Keratinocyte (primary cell): Measurements from ENCODE around the gene BMPR1B.

Experiments
- CTCF ChIP-seq, 3 experiments: IDR thresholded peaks in 1 of 3; conservative IDR thresholded peaks in 1 of 3; optimal IDR thresholded peaks in 1 of 3; 2 replicates in 2 of 3; 3 replicates in 1 of 3; pipeline versions ENCODE3 to v1.5.1; 2011; ENCODE audit warnings: low read length in 3 of 3, mild to moderate bottlenecking in 3 of 3, moderate library complexity in 2 of 3, control low read depth in 1 of 3, inconsistent platforms in 1 of 3; ENCODE audit not compliant: insufficient read depth in 2 of 3; ENCODE audit errors: extremely low read depth in 1 of 3
- EZH2 ChIP-seq: IDR thresholded peaks from one replicate; pipeline ENCODE4 v1.6.1; 2012; ENCODE audit warnings: inconsistent platforms, mild to moderate bottlenecking, low read length, moderate library complexity

- TF ChIP-seq CTCF (optimal IDR thresholded peaks at IDR 0.05 in 1 of 3, IDR thresholded peaks at IDR 0.05 in 1 of 3, conservative IDR thresholded peaks at IDR 0.05 in 1 of 3; ENCODE audit: extremely low read depth in 1 of 3, insufficient read depth in 2 of 3, low read length in 3 of 3) (no peak), EZH2 (no peak)
Observed at GRCh38 chr4:94831607-94832006, 73.9 kb downstream of the BMPR1B start.
